Suprapubic skin (tissue), 3 donors: ENCODE data around the gene SETD2.

Experiments used
- CTCF ChIP-seq, 2 donors: fragments of 200-600 bp in 1 of 2; fragments of 450-650 bp in 1 of 2; sonication (generic) in 1 of 2; IDR thresholded peaks; one replicate each; pipeline ENCODE4 v1.5.1; 2016 to 2019; ENCODE audit warnings: antibody characterized with exemption in 2 of 2, mild to moderate bottlenecking in 1 of 2, moderate library complexity in 1 of 2
- POLR2AphosphoS5 ChIP-seq, 3 donors: sonication (generic); formaldehyde crosslinking; IDR thresholded peaks; one replicate each; pipeline ENCODE4 v1.6.1; 2017; ENCODE audit warnings: antibody characterized with exemption in 3 of 3

- no peak for TF ChIP-seq CTCF (IDR thresholded peaks at IDR 0.05)
- no peak for TF ChIP-seq POLR2AphosphoS5 (IDR thresholded peaks at IDR 0.05)
Measured at GRCh38 chr3:46999516-47000197, 164.3 kb downstream of the SETD2 start.
